Measurements from ENCODE around the gene ZFYVE9.

DNA sequence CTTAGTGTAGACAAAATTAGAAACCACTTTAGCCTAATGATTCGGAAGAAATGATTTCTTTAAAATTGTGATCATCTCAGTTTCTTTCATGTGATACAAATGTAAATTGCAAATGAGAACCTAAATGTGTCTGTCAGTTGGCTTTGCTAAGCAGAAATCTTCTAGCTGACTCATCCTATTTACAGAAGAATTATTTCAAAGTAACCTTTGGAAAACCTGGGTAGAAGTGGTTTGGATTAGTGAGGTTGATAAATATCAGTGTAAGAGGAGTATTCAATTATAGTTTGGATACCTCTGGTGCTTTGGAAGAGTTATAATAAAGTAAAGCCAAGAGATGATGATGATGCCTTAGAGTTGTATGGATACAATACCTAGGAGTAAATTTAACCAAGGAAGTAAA lies 186.7 kb downstream of the ZFYVE9 start:
- TF ChIP-seq, protein P1, sequence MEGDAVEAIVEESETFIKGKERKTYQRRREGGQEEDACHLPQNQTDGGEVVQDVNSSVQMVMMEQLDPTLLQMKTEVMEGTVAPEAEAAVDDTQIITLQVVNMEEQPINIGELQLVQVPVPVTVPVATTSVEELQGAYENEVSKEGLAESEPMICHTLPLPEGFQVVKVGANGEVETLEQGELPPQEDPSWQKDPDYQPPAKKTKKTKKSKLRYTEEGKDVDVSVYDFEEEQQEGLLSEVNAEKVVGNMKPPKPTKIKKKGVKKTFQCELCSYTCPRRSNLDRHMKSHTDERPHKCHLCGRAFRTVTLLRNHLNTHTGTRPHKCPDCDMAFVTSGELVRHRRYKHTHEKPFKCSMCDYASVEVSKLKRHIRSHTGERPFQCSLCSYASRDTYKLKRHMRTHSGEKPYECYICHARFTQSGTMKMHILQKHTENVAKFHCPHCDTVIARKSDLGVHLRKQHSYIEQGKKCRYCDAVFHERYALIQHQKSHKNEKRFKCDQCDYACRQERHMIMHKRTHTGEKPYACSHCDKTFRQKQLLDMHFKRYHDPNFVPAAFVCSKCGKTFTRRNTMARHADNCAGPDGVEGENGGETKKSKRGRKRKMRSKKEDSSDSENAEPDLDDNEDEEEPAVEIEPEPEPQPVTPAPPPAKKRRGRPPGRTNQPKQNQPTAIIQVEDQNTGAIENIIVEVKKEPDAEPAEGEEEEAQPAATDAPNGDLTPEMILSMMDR (conservative IDR thresholded peaks at IDR 0.05 in 1 of 2, IDR thresholded peaks at IDR 0.05 in 1 of 2; ENCODE audit: low read depth in 1 of 2, low read length in 2 of 2) = no peak
- TF ChIP-seq EZH2 (IDR thresholded peaks at IDR 0.05; ENCODE audit: low read length, missing control alignments) = no peak
